HepG2 (cell line): ENCODE data around the gene HIGD1C. TPM values are rescaled to one million over a fixed set of nuclear protein-coding genes. Genes with fewer than 3 reads are reported as not detected.

ENCODE experiments used
- ATAC-seq: fragments of 200-7000 bp; cut with Tn5 transposase; 3 replicates; pipeline ENCODE4 v1.9.1; 2020; ENCODE audit warnings: mild to moderate bottlenecking, moderate library complexity
- BruUV-seq: library from RNA; stranded (reverse); fragments of 400-500 nt; replicated peaks from 2 replicates; lab custom pipeline; 2021; lab: Mats Ljungman, UMichigan
- CTCF ChIA-PET: fragments of 300-600 bp; formaldehyde crosslinking; extraction: SDS; loops from one replicate; lab custom pipeline; 2021; ENCODE audit warnings: low total read pairs, inconsistent platforms, low intra/inter-chr PET ratio; lab: Yijun Ruan, JAX
- POLR2A ChIA-PET: fragments of 350-600 bp; sonication (Branson Sonifier 250); formaldehyde crosslinking; loops from one replicate; lab custom pipeline; 2020; ENCODE audit warnings: antibody characterized with exemption, inconsistent platforms; lab: Yijun Ruan, JAX
- DNase-seq: peaks from one replicate; pipeline ENCODE4 v3.0.0-alpha.2; 2015; ENCODE audit warnings: low spot score
- FAIRE-seq: peaks from 3 replicates; lab custom pipeline; 2011; peaks lifted over from hg19 to GRCh38; lab: Jason Lieb, UNC
- H2AFZ ChIP-seq: one replicate; pipeline ENCODE4 v1.6.1; 2011; ENCODE audit warnings: low read length, inconsistent platforms
- H3K27ac ChIP-seq: fragments of 300-600 bp; 3 replicates; pipeline ENCODE4 v1.8.0; 2011; ENCODE audit warnings: mixed run types, mild to moderate bottlenecking, mixed read lengths, low read length, inconsistent platforms; ENCODE audit not compliant: insufficient read depth; ENCODE audit errors: extremely low read length
- H3K27me3 ChIP-seq, 2 experiments: fragments of 200-600 bp in 1 of 2; 2 replicates in 1 of 2; 3 replicates in 1 of 2; pipeline versions ENCODE4 v1.6.0 to v1.8.0; 2011; ENCODE audit warnings: low read length in 2 of 2, mild to moderate bottlenecking in 2 of 2, moderate library complexity in 2 of 2, inconsistent platforms in 1 of 2; ENCODE audit not compliant: insufficient read depth in 2 of 2, control insufficient read depth in 1 of 2
- H3K36me3 ChIP-seq, 2 experiments: fragments of 200-600 bp in 1 of 2; replicated peaks in 1 of 2; 2 replicates in 1 of 2; 3 replicates in 1 of 2; pipeline versions ENCODE4 v1.5.1 to v1.8.0; 2011; ENCODE audit warnings: low read length in 2 of 2, inconsistent platforms in 1 of 2; ENCODE audit not compliant: insufficient read depth in 2 of 2, control insufficient read depth in 1 of 2
- H3K4me1 ChIP-seq: 2 replicates; pipeline ENCODE4 v1.5.1; 2012; ENCODE audit warnings: low read length, inconsistent platforms; ENCODE audit not compliant: insufficient read depth
- H3K4me2 ChIP-seq: 2 replicates; pipeline ENCODE4 v1.6.0; 2011; ENCODE audit warnings: low read depth, low read length, inconsistent platforms
- H3K4me3 ChIP-seq, 3 experiments: fragments of 200-600 bp in 1 of 3; sonication (generic), shearing (Covaris generic) in 1 of 3; replicated peaks in 1 of 3; 2 replicates each; pipeline ENCODE4 v1.5.1; 2011 to 2016; ENCODE audit warnings: low read length in 3 of 3, inconsistent platforms in 2 of 3, low read depth in 2 of 3, mild to moderate bottlenecking in 2 of 3, control low read depth in 1 of 3, mixed read lengths in 1 of 3; ENCODE audit not compliant: insufficient read depth in 1 of 3
- H3K79me2 ChIP-seq: one replicate; pipeline ENCODE4 v1.6.1; 2011; ENCODE audit warnings: low read length, inconsistent platforms; ENCODE audit not compliant: insufficient read depth
- H3K9ac ChIP-seq: 2 replicates; pipeline ENCODE4 v1.6.0; 2011; ENCODE audit warnings: mild to moderate bottlenecking, low read depth, low read length, inconsistent platforms; ENCODE audit not compliant: insufficient read depth
- H3K9me3 ChIP-seq: 2 replicates; pipeline ENCODE4 v1.5.1; 2012; ENCODE audit warnings: mild to moderate bottlenecking, low read length
- H4K20me1 ChIP-seq: 2 replicates; pipeline ENCODE4 v1.6.0; 2011; ENCODE audit warnings: inconsistent platforms, mild to moderate bottlenecking, low read length, moderate library complexity; ENCODE audit not compliant: insufficient read depth
- CHD2 ChIP-seq: IDR thresholded peaks from 2 replicates; pipeline ENCODE4 v1.6.1; 2011; ENCODE audit warnings: low read depth, low read length, improper control_type of control experiment
- FOXA3 ChIP-seq: IDR thresholded peaks from 2 replicates; pipeline ENCODE4 v1.6.1; 2016; ENCODE audit warnings: missing genetic modification reagents, missing compliant biosample characterization
- FOXC1 ChIP-seq: sonication (generic); formaldehyde crosslinking; IDR thresholded peaks from 2 replicates; pipeline ENCODE4 v1.8.0; 2022; ENCODE audit warnings: mild to moderate bottlenecking, missing genetic modification reagents, borderline replicate concordance
- KLF12 ChIP-seq: sonication (generic); formaldehyde crosslinking; IDR thresholded peaks from 2 replicates; pipeline ENCODE4 v1.4.0; 2020; ENCODE audit warnings: missing genetic modification reagents, borderline replicate concordance
- KMT2B ChIP-seq: IDR thresholded peaks from 2 replicates; pipeline ENCODE4 v1.6.1; 2016; ENCODE audit warnings: missing genetic modification reagents, missing compliant biosample characterization
- PRPF4 ChIP-seq: fragments of 200-400 bp; formaldehyde crosslinking; IDR thresholded peaks from 2 replicates; pipeline ENCODE4 v1.6.1; 2016; ENCODE audit warnings: low read length, low read depth; ENCODE audit not compliant: poor library complexity, severe bottlenecking
- SYNCRIP ChIP-seq: fragments of 200-400 bp; formaldehyde crosslinking; IDR thresholded peaks from 2 replicates; pipeline ENCODE4 v1.6.1; 2018; ENCODE audit warnings: mild to moderate bottlenecking, low read depth, low read length; ENCODE audit not compliant: insufficient read depth
- TAF1 ChIP-seq: sonication (generic); formaldehyde crosslinking; IDR thresholded peaks from 2 replicates; pipeline ENCODE4 v1.4.0; 2020; ENCODE audit warnings: missing genetic modification reagents
- TCF7L2 ChIP-seq: IDR thresholded peaks from 2 replicates; pipeline ENCODE4 v1.6.1; 2011; ENCODE audit warnings: mild to moderate bottlenecking, low read depth, low read length, moderate library complexity
- ZBTB7A ChIP-seq: sonication (generic); formaldehyde crosslinking; IDR thresholded peaks from 2 replicates; pipeline ENCODE4 v1.8.0; 2022; ENCODE audit warnings: mild to moderate bottlenecking, missing genetic modification reagents
- ZEB1 ChIP-seq: IDR thresholded peaks from 2 replicates; pipeline ENCODE4 v1.6.1; 2012; ENCODE audit warnings: mild to moderate bottlenecking, low read depth, inconsistent platforms; ENCODE audit not compliant: insufficient replicate concordance
- ZFP90 ChIP-seq: sonication (generic); formaldehyde crosslinking; IDR thresholded peaks from 2 replicates; pipeline ENCODE4 v1.8.0; 2022; ENCODE audit warnings: missing genetic modification reagents, mild to moderate bottlenecking, inconsistent platforms, borderline replicate concordance
- ZNF329 ChIP-seq: sonication (generic); formaldehyde crosslinking; IDR thresholded peaks from 2 replicates; pipeline ENCODE4 v1.9.0; 2021; ENCODE audit warnings: low read depth, mild to moderate bottlenecking, missing genetic modification reagents
- ZNF383 ChIP-seq: sonication (generic); formaldehyde crosslinking; IDR thresholded peaks from 2 replicates; pipeline ENCODE4 v1.4.0; 2020; ENCODE audit warnings: missing genetic modification reagents, mild to moderate bottlenecking, borderline replicate concordance
- ZNF543 ChIP-seq: sonication (generic); formaldehyde crosslinking; IDR thresholded peaks from 2 replicates; pipeline ENCODE4 v1.4.0; 2020; ENCODE audit warnings: mild to moderate bottlenecking, missing genetic modification reagents
- ZNF83 ChIP-seq: sonication (generic); formaldehyde crosslinking; IDR thresholded peaks from 2 replicates; pipeline ENCODE4 v1.4.0; 2020; ENCODE audit warnings: missing genetic modification reagents, mild to moderate bottlenecking, borderline replicate concordance
- WGBS: methylation state at CpG from one replicate; pipeline ENCODE4 v1.1.6; 2017; ENCODE audit warnings: low lambda C conversion rate; 5-methylcytosine and 5-hydroxymethylcytosine counted together
- in situ Hi-C: cut with HindIII; loops from 2 replicates; pipeline ENCODE4 v1.10.0; 2017; ENCODE audit warnings: low pct_unique_long_range_greater_than_20kb; ENCODE audit not compliant: extremely low pct_ligation_motif_present
- intact Hi-C: fragments of 100-400 bp; cut with micrococcal nuclease; formaldehyde crosslinking; loops from one replicate; pipeline ENCODE4 v1.10.0; 2022; ENCODE audit not compliant: unreplicated experiment
- polyA plus RNA-seq, 8 experiments: library from polyadenylated mRNA; depleted of rRNA in 3 of 8; stranded (reverse) in 7 of 8; unstranded in 1 of 8; fragments of >200 nt; fragmentation: Illumina TruSeq in 4 of 8; extraction: Trizol in 4 of 8; gene quantifications; 2 replicates each; pipeline versions ENCODE4 v1.2.1 to v1.2.3, GENCODE V29; 2011 to 2016; ENCODE audit warnings: low read depth in 4 of 8, missing spikeins in 1 of 8, mixed read lengths in 1 of 8; ENCODE audit not compliant: insufficient read depth in 1 of 8
- total RNA-seq, 5 experiments: library from RNA; depleted of rRNA; stranded (reverse); fragments of >200 nt; fragmentation: Illumina TruSeq; extraction: Trizol; gene quantifications; 2 replicates each; pipeline ENCODE4 v1.2.3, GENCODE V29; 2016; ENCODE audit warnings: low read depth in 1 of 5
- TF ChIP-seq, protein P1 (sequence below): sonication (generic); formaldehyde crosslinking; IDR thresholded peaks from 2 replicates; pipeline ENCODE4 v1.4.0; 2020; ENCODE audit warnings: missing genetic modification reagents, borderline replicate concordance
- TF ChIP-seq, protein P2 (sequence below): sonication (generic); formaldehyde crosslinking; IDR thresholded peaks from 2 replicates; pipeline ENCODE4 v1.9.0; 2021; ENCODE audit warnings: missing genetic modification reagents, borderline replicate concordance
- TF ChIP-seq, protein P3 (sequence below): sonication (generic); formaldehyde crosslinking; IDR thresholded peaks from 2 replicates; pipeline ENCODE4 v1.4.0; 2020; ENCODE audit warnings: missing genetic modification reagents

Gene HIGD1C
- total and polyA plus RNA-seq, 2 of the 13 experiments (the other 11 are each of a cell fraction or from before 2014, with no cell fraction given): not detected

DNA sequence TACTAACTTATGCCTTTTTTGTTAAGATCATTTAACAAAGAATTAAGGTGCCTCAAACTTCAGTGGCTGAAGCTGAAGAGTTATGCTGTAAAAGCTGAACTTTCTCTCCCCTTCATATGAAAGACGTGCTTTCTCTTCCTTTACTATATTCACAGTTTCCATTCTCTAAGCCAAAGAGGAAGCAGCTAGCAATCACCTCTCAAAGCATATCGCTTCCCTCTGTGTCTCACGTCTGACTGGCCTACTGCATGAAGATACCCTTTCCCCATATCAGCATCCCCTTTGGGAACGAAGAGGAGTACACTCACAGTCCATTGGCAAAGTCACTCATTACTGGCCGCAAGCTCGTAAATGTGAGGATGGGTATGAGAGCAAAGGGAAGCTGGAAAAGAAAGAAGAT, 38.9 kb downstream of the HIGD1C start:
- ChIA-PET CTCF (no interaction called here), POLR2A (no interaction called here)
- ATAC-seq: no peak
- no TSS peak for BruUV-seq
- no peak overlapping the region for H3K27ac ChIP-seq
- H3K79me2 ChIP-seq: no peaks in the 10 kb centered on the region
- H3K27me3 ChIP-seq: no peaks in the 10 kb centered on the region
- no peak for FAIRE-seq
- H3K9ac ChIP-seq: no peak overlapping the region
- no peak overlapping the region for H3K4me2 ChIP-seq
- H2AFZ ChIP-seq: no peak overlapping the region
- TF ChIP-seq ZEB1: no peak
- TF ChIP-seq, protein P1, sequence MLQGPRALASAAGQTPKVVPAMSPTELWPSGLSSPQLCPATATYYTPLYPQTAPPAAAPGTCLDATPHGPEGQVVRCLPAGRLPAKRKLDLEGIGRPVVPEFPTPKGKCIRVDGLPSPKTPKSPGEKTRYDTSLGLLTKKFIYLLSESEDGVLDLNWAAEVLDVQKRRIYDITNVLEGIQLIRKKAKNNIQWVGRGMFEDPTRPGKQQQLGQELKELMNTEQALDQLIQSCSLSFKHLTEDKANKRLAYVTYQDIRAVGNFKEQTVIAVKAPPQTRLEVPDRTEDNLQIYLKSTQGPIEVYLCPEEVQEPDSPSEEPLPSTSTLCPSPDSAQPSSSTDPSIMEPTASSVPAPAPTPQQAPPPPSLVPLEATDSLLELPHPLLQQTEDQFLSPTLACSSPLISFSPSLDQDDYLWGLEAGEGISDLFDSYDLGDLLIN: no peak
- no peak for TF ChIP-seq ZFP90 (CRISPR knock-in tag)
- TF ChIP-seq, protein P2, sequence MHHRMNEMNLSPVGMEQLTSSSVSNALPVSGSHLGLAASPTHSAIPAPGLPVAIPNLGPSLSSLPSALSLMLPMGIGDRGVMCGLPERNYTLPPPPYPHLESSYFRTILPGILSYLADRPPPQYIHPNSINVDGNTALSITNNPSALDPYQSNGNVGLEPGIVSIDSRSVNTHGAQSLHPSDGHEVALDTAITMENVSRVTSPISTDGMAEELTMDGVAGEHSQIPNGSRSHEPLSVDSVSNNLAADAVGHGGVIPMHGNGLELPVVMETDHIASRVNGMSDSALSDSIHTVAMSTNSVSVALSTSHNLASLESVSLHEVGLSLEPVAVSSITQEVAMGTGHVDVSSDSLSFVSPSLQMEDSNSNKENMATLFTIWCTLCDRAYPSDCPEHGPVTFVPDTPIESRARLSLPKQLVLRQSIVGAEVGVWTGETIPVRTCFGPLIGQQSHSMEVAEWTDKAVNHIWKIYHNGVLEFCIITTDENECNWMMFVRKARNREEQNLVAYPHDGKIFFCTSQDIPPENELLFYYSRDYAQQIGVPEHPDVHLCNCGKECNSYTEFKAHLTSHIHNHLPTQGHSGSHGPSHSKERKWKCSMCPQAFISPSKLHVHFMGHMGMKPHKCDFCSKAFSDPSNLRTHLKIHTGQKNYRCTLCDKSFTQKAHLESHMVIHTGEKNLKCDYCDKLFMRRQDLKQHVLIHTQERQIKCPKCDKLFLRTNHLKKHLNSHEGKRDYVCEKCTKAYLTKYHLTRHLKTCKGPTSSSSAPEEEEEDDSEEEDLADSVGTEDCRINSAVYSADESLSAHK (CRISPR knock-in tag): no peak
- TF ChIP-seq ZNF383: no peak
- no peak for TF ChIP-seq PRPF4
- TF ChIP-seq SYNCRIP: no peak
- no peak for TF ChIP-seq FOXA3 (CRISPR knock-in tag)
- TF ChIP-seq CHD2: no peak
- no peak for TF ChIP-seq KLF12
- no peak for TF ChIP-seq FOXC1
- TF ChIP-seq ZNF83 (CRISPR knock-in tag): no peak
- TF ChIP-seq KMT2B: no peak
- no peak for TF ChIP-seq ZNF543 (CRISPR knock-in tag)
- TF ChIP-seq ZBTB7A (CRISPR knock-in tag): no peak
- no peak for TF ChIP-seq TAF1 (CRISPR knock-in tag)
- no peak for TF ChIP-seq TCF7L2
- TF ChIP-seq ZNF329 (CRISPR knock-in tag): no peak
- TF ChIP-seq, protein P3, sequence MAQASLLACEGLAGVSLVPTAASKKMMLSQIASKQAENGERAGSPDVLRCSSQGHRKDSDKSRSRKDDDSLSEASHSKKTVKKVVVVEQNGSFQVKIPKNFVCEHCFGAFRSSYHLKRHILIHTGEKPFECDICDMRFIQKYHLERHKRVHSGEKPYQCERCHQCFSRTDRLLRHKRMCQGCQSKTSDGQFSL (CRISPR knock-in tag): no peak
- H3K36me3 ChIP-seq: peaks cover 27 to 62% of the 10 kb centered on the region in 2 experiments
- H3K9me3 ChIP-seq: no peaks in the 10 kb centered on the region
- no peak overlapping the region for H3K4me3 ChIP-seq
- in situ Hi-C loops: no loop called here
- peaks cover 13% of the 10 kb centered on the region for H3K4me1 ChIP-seq
- intact Hi-C loops: no loop called here
- 95% methylated on average over 6 of the region's 6 CpGs for WGBS
- H4K20me1 ChIP-seq: no peaks in the 10 kb centered on the region
- no peak for DNase-seq
